ENCODE measurements around the gene S100A6.

GRCh38 chr1:153535242-153536011 is at the start of gene S100A6:
- TF ChIP-seq, protein P1, sequence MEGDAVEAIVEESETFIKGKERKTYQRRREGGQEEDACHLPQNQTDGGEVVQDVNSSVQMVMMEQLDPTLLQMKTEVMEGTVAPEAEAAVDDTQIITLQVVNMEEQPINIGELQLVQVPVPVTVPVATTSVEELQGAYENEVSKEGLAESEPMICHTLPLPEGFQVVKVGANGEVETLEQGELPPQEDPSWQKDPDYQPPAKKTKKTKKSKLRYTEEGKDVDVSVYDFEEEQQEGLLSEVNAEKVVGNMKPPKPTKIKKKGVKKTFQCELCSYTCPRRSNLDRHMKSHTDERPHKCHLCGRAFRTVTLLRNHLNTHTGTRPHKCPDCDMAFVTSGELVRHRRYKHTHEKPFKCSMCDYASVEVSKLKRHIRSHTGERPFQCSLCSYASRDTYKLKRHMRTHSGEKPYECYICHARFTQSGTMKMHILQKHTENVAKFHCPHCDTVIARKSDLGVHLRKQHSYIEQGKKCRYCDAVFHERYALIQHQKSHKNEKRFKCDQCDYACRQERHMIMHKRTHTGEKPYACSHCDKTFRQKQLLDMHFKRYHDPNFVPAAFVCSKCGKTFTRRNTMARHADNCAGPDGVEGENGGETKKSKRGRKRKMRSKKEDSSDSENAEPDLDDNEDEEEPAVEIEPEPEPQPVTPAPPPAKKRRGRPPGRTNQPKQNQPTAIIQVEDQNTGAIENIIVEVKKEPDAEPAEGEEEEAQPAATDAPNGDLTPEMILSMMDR (IDR thresholded peaks at IDR 0.05; ENCODE audit: borderline replicate concordance, extremely low read depth, low read length, poor library complexity, severe bottlenecking): no peak
- no peak for TF ChIP-seq EZH2 (IDR thresholded peaks at IDR 0.05; ENCODE audit: borderline replicate concordance, low read depth, low read length, severe bottlenecking)

Data from DND-41 (cell line).